Body of pancreas (tissue), 4 donors: ENCODE measurements around the gene PRRC2A.

Experiments
- POLR2A ChIP-seq, 3 donors: fragments of 450-650 bp; IDR thresholded peaks; one replicate each; pipeline ENCODE4 v1.6.1; 2016; ENCODE audit warnings: antibody characterized with exemption in 3 of 3, mild to moderate bottlenecking in 2 of 3
- TF ChIP-seq, protein P1 (sequence below), 7 experiments: fragments of 450-650 bp in 4 of 7; fragments of 200-600 bp in 3 of 7; sonication (generic) in 3 of 7; IDR thresholded peaks; one replicate each; pipeline ENCODE4 v1.5.1; 2016 to 2019; ENCODE audit warnings: antibody characterized with exemption in 7 of 7

DNA sequence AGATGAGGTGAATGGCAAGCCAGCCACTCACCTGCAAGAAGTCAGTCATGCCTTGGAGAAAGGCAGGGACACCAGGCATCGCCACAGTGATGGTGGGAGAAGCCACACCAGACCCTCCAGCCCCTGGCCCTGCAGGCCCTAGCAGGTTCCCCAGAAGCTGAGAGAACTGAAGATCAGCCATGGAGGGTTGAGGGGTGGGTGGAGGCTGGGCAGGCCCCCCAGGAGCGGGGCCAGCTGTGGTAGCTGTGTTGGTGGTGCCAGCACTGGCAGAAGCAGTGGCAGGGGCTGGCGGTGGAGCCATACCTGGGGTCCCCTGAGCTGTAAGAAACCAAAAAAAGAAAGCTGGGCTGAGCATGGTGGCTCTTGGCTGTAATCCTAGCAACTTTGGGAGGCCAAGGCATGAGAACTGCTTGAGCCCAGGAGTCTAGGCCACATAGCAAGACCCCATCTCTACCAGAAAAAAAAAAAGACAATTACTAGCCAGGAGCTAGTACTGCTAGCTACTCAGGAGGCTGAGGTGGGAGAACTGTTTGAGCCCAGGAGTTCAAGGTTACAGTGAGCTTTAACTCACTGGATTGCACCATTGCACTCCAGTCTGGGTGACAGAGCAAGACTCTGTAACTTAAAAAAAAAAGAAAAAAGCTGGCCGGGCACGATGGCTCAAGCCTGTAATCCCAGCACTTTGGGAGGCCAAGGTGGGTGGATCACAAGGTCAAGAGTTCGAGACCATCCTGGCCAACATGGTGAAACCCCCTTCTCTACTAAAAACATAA, 22.5 kb downstream of the PRRC2A start:
- TF ChIP-seq, protein P1, sequence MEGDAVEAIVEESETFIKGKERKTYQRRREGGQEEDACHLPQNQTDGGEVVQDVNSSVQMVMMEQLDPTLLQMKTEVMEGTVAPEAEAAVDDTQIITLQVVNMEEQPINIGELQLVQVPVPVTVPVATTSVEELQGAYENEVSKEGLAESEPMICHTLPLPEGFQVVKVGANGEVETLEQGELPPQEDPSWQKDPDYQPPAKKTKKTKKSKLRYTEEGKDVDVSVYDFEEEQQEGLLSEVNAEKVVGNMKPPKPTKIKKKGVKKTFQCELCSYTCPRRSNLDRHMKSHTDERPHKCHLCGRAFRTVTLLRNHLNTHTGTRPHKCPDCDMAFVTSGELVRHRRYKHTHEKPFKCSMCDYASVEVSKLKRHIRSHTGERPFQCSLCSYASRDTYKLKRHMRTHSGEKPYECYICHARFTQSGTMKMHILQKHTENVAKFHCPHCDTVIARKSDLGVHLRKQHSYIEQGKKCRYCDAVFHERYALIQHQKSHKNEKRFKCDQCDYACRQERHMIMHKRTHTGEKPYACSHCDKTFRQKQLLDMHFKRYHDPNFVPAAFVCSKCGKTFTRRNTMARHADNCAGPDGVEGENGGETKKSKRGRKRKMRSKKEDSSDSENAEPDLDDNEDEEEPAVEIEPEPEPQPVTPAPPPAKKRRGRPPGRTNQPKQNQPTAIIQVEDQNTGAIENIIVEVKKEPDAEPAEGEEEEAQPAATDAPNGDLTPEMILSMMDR (IDR thresholded peaks at IDR 0.05): no peak
- TF ChIP-seq POLR2A (IDR thresholded peaks at IDR 0.05): no peak
